Peyer's patch (tissue), 4 donors: ENCODE results near the gene HSPA8. TPM values are rescaled to one million over a fixed set of nuclear protein-coding genes. Genes with fewer than 3 reads are reported as not detected.
A peak's percentile ranks its signal among the peaks of the same experiment; 100 is the strongest.

ENCODE experiments used
- DNase-seq, 3 donors: peaks; one replicate each; pipeline ENCODE4 v3.0.0-alpha.2; 2017 to 2019
- H3K27ac ChIP-seq, 4 donors: fragments of 200-600 bp; sonication (generic); one replicate each; pipeline ENCODE4 v1.5.1; 2016 to 2019
- H3K27me3 ChIP-seq, 2 donors: fragments of 200-600 bp; sonication (generic); one replicate each; pipeline ENCODE4 v1.5.1; 2019
- H3K36me3 ChIP-seq, 3 donors: fragments of 200-600 bp; sonication (generic); one replicate each; pipeline ENCODE4 v1.5.1; 2016 to 2019
- H3K4me1 ChIP-seq, 4 donors: fragments of 200-600 bp; sonication (generic); one replicate each; pipeline ENCODE4 v1.5.1; 2016 to 2019
- H3K4me3 ChIP-seq, 4 donors: fragments of 200-600 bp; sonication (generic); 1 replicate in 3 of 4; 2 replicates in 1 of 4; pipeline ENCODE4 v1.5.1; 2016 to 2019; ENCODE audit warnings: mild to moderate bottlenecking in 1 of 4
- H3K9me3 ChIP-seq, 4 donors: fragments of 200-600 bp; sonication (generic); one replicate each; pipeline ENCODE4 v1.5.1; 2016 to 2019; ENCODE audit warnings: mild to moderate bottlenecking in 1 of 4
- POLR2A ChIP-seq, 2 donors: fragments of 450-650 bp; IDR thresholded peaks; one replicate each; pipeline ENCODE4 v1.5.1; 2017; ENCODE audit warnings: antibody characterized with exemption in 2 of 2, mild to moderate bottlenecking in 2 of 2, moderate library complexity in 2 of 2
- total RNA-seq, 4 donors: library from RNA; depleted of rRNA; stranded (reverse); fragments of >200 nt; gene quantifications; one replicate each; pipeline ENCODE4 v1.1.0, GENCODE V29; 2016
- TF ChIP-seq, protein P1 (sequence below), 6 experiments: fragments of 450-650 bp in 4 of 6; fragments of 200-600 bp in 2 of 6; sonication (generic) in 1 of 6; IDR thresholded peaks; one replicate each; pipeline ENCODE4 v1.5.1; 2017 to 2019; ENCODE audit warnings: antibody characterized with exemption in 6 of 6, mild to moderate bottlenecking in 3 of 6, moderate library complexity in 1 of 6

HSPA8 gene
- total RNA-seq, 4 donors from 2014 or later, result 459 to 1,091 (median 728) TPM

DNA sequence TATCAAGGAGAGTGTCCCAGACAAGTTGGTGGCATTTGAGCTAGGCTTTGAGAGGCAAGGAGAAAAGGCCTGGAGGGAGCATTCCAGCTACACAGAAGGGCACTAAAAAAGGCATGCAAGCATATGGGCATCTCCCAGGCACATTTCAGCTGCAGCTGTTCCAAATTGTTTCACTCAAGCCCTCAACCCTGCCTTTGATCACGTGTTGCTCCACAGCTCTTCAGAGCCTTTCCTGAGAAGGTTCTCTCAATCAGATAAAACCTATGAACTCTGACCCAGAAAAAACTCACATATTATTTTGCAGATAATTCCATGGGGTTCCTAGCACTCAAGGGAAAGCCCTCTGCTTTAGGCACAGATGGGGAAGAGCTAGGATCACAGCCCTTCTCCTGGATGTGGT, 24.4 kb upstream of the HSPA8 start:
- no peaks in the 10 kb centered on the region for H3K9me3 ChIP-seq
- no peak overlapping the region for H3K27ac ChIP-seq
- DNase-seq, result no peak
- no peak overlapping the region for H3K4me3 ChIP-seq
- no peaks in the 10 kb centered on the region for H3K36me3 ChIP-seq
- TF ChIP-seq POLR2A (IDR thresholded peaks at IDR 0.05), result no peak
- TF ChIP-seq, protein P1, sequence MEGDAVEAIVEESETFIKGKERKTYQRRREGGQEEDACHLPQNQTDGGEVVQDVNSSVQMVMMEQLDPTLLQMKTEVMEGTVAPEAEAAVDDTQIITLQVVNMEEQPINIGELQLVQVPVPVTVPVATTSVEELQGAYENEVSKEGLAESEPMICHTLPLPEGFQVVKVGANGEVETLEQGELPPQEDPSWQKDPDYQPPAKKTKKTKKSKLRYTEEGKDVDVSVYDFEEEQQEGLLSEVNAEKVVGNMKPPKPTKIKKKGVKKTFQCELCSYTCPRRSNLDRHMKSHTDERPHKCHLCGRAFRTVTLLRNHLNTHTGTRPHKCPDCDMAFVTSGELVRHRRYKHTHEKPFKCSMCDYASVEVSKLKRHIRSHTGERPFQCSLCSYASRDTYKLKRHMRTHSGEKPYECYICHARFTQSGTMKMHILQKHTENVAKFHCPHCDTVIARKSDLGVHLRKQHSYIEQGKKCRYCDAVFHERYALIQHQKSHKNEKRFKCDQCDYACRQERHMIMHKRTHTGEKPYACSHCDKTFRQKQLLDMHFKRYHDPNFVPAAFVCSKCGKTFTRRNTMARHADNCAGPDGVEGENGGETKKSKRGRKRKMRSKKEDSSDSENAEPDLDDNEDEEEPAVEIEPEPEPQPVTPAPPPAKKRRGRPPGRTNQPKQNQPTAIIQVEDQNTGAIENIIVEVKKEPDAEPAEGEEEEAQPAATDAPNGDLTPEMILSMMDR (IDR thresholded peaks at IDR 0.05), result no peak
- H3K4me1 ChIP-seq, result peaks cover 0 to 22% (median 2%) of the 10 kb centered on the region in 4 donors
- H3K27me3 ChIP-seq, result no peaks in the 10 kb centered on the region

DNA sequence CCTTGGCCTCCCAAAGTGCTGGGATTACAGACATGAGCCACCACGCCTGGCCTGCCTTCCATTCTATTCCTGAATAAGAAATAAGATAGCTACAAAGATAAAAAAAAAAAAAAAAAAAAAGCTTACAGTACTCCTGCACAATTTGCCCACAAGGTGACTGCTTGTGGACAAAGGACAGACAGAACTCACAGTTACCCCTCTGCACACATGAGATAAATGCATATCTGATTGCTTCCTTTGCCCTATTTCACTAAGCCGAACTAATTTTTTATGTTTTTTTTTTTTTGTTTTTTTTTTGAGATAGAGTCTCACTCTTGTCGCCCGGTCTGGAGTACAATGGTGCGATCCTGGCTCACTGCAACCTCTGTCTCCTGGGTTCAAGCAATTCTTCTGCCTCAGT, 23.6 kb upstream of the HSPA8 start:
- no peaks in the 10 kb centered on the region for H3K9me3 ChIP-seq
- H3K4me3 ChIP-seq, result no peak overlapping the region
- no peak for TF ChIP-seq POLR2A (IDR thresholded peaks at IDR 0.05)
- TF ChIP-seq, protein P1 (IDR thresholded peaks at IDR 0.05), result no peak
- H3K36me3 ChIP-seq, result no peaks in the 10 kb centered on the region
- no peaks in the 10 kb centered on the region for H3K27me3 ChIP-seq
- DNase-seq, result no peak
- H3K27ac ChIP-seq, result no peak overlapping the region
- peaks cover 0 to 22% (median 2%) of the 10 kb centered on the region in 4 donors for H3K4me1 ChIP-seq

DNA sequence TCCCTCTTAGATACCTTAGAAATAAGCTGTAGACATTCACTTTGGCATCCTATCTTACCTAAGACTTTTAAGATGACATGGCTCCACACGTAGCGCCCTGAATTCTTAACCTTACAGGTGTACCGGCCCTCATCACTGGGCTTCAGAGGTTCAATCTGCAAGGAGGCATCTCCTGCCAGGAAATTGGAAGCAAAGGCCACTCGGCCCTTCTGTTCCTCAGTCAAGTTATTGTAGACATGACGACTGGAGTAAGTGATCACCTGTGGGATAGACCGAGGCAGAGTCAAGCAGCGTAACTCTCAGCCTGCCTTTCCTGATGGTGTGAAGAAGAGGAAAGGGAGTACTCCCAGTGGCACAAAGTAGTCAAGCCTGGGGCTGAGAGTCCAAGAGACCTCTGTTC, 22.5 kb upstream of the HSPA8 start:
- Histone ChIP-seq H3K27ac (peak overlapping the region in 1 of 4 donors; percentile 26), H3K4me3 (no peak overlapping the region), H3K36me3 (no peaks in the 10 kb centered on the region), H3K4me1 (peaks cover 0 to 22% (median 2%) of the 10 kb centered on the region in 4 donors), H3K9me3 (no peaks in the 10 kb centered on the region), H3K27me3 (no peaks in the 10 kb centered on the region)
- no peak for TF ChIP-seq POLR2A (IDR thresholded peaks at IDR 0.05)
- TF ChIP-seq, protein P1 (IDR thresholded peaks at IDR 0.05), result no peak
- DNase-seq, result no peak

DNA sequence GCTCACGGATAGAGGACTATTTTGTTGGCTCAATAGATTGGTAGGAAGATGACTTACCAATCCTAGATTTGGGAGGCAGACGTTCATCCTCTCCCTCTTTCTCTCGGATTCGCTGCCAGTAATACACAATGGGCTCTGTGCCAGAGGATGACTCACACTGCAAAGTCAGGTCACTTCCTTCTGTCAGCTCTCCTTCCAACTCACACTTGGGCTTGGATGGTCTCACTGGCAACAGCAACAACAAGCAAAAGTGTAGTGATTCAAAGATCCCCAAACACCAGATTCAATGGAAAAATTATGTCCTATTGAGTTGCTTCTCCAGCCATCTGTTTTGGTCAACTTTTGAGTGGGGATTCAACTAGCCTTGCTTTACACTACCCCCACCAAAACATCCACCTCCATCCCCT, 21.7 kb upstream of the HSPA8 start:
- Histone ChIP-seq H3K27ac (peak overlapping the region in 2 of 4 donors; percentile 26 to 36), H3K27me3 (no peaks in the 10 kb centered on the region), H3K4me3 (no peak overlapping the region), H3K36me3 (no peaks in the 10 kb centered on the region), H3K4me1 (peaks cover 0 to 22% (median 2%) of the 10 kb centered on the region in 4 donors), H3K9me3 (no peaks in the 10 kb centered on the region)
- DNase-seq, result peak; percentile 56 to 93 (median 65)
- TF ChIP-seq POLR2A (IDR thresholded peaks at IDR 0.05), result no peak
- TF ChIP-seq, protein P1 (IDR thresholded peaks at IDR 0.05), result no peak

DNA sequence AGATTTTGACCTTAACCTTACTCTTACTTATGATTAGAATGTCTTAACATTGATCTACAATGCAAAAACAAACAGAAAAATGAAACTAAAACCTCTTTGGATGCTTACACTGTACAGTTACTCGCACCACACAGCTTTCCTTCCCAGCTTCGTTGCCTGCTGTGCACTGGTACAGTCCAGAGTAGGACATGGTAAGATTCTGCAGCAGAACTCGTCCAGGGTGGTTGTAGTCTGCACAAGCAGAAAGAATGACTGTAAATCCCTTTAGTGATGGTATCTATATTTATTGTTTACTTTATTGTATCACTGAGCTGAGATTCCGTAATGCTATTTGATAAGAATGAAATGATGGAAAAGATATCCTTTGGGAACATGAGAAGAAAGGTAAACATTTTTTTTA, 21.0 kb upstream of the HSPA8 start:
- H3K4me1 ChIP-seq, result peaks cover 0 to 22% (median 2%) of the 10 kb centered on the region in 4 donors
- peak in 1 of 3 donors; percentile 13 for DNase-seq
- H3K36me3 ChIP-seq, result no peaks in the 10 kb centered on the region
- H3K27ac ChIP-seq, result peak overlapping the region in 2 of 4 donors; percentile 26 to 36
- no peak overlapping the region for H3K4me3 ChIP-seq
- no peak for TF ChIP-seq POLR2A (IDR thresholded peaks at IDR 0.05)
- TF ChIP-seq, protein P1 (IDR thresholded peaks at IDR 0.05), result no peak
- no peaks in the 10 kb centered on the region for H3K27me3 ChIP-seq
- no peaks in the 10 kb centered on the region for H3K9me3 ChIP-seq

DNA sequence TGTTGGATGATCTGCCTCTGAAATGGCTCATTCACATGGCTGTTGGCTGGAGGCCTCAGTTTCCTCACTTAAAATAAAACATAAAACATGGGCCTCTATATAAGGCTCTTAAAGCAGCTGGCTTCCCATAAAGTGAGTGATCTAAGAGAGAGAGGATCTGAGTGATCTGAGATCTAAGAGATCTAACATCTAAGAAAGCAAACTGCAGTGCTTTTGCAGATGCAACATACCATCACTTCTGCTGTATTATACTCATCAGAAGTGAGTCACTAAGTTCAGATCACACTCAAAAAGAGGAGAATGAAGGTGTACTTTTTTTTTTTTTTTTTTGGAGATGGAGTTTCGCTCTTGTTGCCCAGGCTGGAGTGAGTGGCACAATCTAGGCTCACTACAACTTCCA, 18.1 kb upstream of the HSPA8 start:
- Histone ChIP-seq H3K36me3 (no peaks in the 10 kb centered on the region), H3K27ac (no peak overlapping the region), H3K4me1 (peaks cover 0 to 16% (median 2%) of the 10 kb centered on the region in 4 donors), H3K9me3 (no peaks in the 10 kb centered on the region), H3K27me3 (no peaks in the 10 kb centered on the region), H3K4me3 (no peak overlapping the region)
- DNase-seq, result no peak
- TF ChIP-seq POLR2A (IDR thresholded peaks at IDR 0.05), result no peak
- TF ChIP-seq, protein P1 (IDR thresholded peaks at IDR 0.05), result no peak
